ENCODE data around the gene CBS.
"Not testable (repeated sequence)": the region's sequence is repeated elsewhere in the genome, so short reads cannot be mapped to it uniquely, and the experiment has no call there.

GRCh38 chr21:43045876-43046821, 29.5 kb downstream of the CBS start:
- TF ChIP-seq FOXC1 (CRISPR knock-in tag; IDR thresholded peaks at IDR 0.05; ENCODE audit: borderline replicate concordance); KAT2B (IDR thresholded peaks at IDR 0.05; ENCODE audit: borderline replicate concordance, low read depth, low read length); ZNF609 (CRISPR knock-in tag; IDR thresholded peaks at IDR 0.05; ENCODE audit: borderline replicate concordance); ETV6 (CRISPR knock-in tag; conservative IDR thresholded peaks at IDR 0.05): not testable (repeated sequence)
